Measurements from ENCODE around the gene SCAF1.

Gene SCAF1

DNA sequence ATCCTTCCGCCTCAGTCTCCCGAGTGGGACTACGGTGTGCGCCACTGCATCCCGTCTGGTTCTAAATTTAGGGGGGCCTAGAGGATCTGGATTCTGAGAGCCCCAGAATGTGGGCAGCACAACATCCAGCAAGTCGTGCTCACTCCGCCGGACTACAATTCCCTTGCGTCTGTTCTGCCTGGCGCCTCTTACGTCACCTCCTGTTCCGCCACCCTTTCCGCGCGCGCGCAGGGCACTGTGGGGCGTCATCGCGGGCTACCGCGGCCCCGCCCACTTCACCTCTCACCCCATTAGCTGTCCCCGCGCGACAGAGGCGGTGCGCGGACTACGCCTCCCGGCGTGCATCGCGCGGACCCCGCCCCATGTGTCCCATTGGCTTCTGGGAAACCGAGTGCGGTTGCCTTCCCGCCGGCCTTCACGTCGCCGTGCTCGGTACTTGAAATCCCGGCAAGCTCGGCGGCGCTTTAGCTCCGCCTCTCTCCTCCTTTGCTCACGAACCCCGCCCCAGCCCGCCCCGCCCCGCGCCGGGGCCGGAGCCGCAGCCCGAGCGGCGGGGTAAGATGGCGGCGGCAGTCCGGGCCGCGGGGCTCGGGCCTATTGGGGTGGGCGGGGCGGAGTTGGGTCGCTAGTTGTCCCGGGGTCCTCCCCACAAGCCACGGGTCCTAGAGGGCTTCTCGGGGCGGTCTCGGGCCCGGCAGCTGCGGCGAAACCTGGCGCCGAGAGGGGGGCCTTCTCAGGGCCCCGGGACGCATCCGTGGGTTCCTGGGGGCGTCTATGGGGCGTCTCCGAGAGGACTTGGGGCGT lies at the start of gene SCAF1:
Gene SCAF1, plus strand, starts transcription at position 522 of the 804 bp plus-strand sequence. CDS start 2,818 bp downstream, outside the sequence.
- no peak for TF ChIP-seq CTCF (conservative IDR thresholded peaks at IDR 0.05; ENCODE audit: low read depth, low read length)
- peak within 1 kb of the TSS; percentile 100 for H3K4me3 ChIP-seq (ENCODE audit: low read length)

GRCh38 chr19:49592486-49593232 lies 49.4 kb upstream of the SCAF1 start:
- TF ChIP-seq CTCF (conservative IDR thresholded peaks at IDR 0.05; ENCODE audit: low read depth, low read length) = no peak
- H3K4me3 ChIP-seq (ENCODE audit: low read length) = peak overlapping the region; percentile 83
- no peak for DNase-seq (ENCODE audit: low read depth)

More for the DNA sequence above, at the start of gene SCAF1:
- peak; percentile 98 for DNase-seq (ENCODE audit: low read depth)

DNA sequence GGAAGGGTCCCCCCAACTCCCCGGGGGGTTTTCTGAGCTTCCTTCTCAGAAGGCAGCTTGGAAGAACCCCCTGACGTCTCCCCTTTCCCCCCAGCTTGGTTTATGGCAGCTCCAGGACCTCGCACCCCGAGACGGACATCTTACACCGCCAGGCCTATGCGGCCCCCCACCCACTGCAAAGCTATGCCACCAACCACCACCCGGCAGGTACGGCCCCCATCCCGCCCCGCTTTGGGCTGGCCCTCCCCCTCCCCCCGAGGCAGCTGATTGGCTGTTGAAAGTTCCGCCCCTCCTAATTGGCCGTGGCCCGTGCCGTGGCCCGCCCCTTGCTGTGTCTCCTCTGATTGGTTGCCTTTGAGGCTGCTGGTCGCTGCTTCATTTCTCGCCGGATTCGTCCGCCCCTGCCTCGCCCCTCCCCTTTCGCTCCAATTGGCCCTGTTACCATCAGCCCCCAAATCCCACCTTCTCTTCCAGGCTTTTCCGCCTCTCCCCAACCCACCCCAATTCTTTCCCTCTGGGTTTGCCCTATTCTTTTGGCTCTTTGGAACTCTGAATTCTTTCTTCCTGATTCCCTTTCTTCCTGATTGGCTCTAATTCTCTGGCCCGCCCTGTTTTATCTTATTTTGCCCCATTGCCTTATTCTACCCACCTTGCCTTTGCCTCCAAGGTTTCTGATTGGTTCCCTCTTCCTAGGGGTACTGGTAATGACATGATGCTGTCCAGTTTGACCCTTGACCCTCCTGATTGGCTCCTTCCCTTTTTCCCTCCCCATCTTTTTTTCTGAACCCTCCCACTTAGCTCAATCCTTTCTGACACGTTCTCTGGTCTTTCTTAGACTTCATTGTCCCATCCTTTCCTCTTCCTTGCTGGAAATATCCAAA lies 48.5 kb upstream of the SCAF1 start:
- peak overlapping the region; percentile 83 for H3K4me3 ChIP-seq (ENCODE audit: low read length)
- no peak for TF ChIP-seq CTCF (conservative IDR thresholded peaks at IDR 0.05; ENCODE audit: low read depth, low read length)
- DNase-seq (ENCODE audit: low read depth) = peak; percentile 63

- no peak for TF ChIP-seq CTCF (conservative IDR thresholded peaks at IDR 0.05; ENCODE audit: low read depth, low read length)
- H3K4me3 ChIP-seq (ENCODE audit: low read length) = no peak overlapping the region
- DNase-seq (ENCODE audit: low read depth) = no peak
Observed at GRCh38 chr19:49594157-49594992, 47.6 kb upstream of the SCAF1 start.

DNA sequence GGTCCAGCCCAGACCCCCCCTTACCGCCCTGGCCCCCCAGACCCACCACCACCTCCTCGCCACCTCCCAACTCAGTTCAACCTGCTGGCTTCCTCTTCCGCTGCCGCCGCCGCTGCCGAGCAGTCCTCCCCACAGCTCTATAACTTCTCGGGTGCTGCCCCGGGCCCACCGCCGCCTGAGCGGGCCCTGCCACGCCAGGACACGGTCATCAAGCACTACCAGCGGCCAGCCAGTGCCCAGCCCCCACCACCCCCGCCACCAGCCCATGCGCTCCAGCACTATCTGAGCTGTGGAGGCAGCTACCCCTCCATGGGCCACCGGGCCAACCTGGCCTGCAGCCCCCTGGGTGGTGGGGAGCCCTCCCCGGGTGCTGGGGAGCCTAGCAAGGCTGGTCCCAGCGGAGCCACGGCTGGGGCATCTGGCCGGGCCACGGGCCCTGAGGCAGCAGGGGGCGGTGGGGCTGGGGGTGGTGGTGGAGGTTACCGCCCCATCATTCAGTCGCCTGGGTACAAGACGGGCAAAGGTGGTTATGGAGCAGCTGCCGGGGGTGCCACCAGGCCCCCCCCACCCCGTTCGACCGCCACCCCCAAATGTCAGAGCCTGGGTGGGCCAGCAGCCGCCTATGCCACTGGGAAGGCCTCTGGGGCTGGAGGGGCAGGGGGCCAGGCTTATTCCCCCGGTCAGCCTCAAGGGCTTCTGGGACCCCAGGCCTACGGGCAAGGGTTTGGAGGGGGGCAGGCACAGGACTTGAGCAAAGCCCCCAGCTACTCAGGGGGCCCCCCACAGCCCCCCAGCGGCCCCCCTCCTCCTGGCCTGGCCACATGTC lies 46.8 kb upstream of the SCAF1 start:
- TF ChIP-seq CTCF (conservative IDR thresholded peaks at IDR 0.05; ENCODE audit: low read depth, low read length) = no peak
- H3K4me3 ChIP-seq (ENCODE audit: low read length) = no peak overlapping the region
- DNase-seq (ENCODE audit: low read depth) = no peak
